ENCODE data around the gene PTGES2. TPM values are rescaled to one million over a fixed set of nuclear protein-coding genes. Genes with fewer than 3 reads are reported as not detected.
A peak's percentile ranks its signal among the peaks of the same experiment; 100 is the strongest.

The PTGES2 gene
- total and polyA plus RNA-seq, 2 of the 13 experiments (the other 11 are each of a cell fraction or from before 2014, with no cell fraction given): 63.7 to 79.8 TPM

GRCh38 chr9:128098297-128099230 is 29.0 kb downstream of the PTGES2 start (continued):
- TF ChIP-seq ZNF772 (CRISPR knock-in tag; IDR thresholded peaks at IDR 0.05): peak; percentile 25; the same call in 1 of the 2 replicates
- TF ChIP-seq ZNF616 (CRISPR knock-in tag; IDR thresholded peaks at IDR 0.05; ENCODE audit: low read depth): no peak
- TF ChIP-seq MNT (IDR thresholded peaks at IDR 0.05): peak; percentile 82
- TF ChIP-seq GMEB1 (CRISPR knock-in tag; IDR thresholded peaks at IDR 0.05; ENCODE audit: borderline replicate concordance): peak; percentile 8; the same call in 1 of the 2 replicates
- TF ChIP-seq PTBP1 (IDR thresholded peaks at IDR 0.05; ENCODE audit: low read depth, low read length, poor library complexity, severe bottlenecking): no peak
- TF ChIP-seq KLF6 (CRISPR knock-in tag; IDR thresholded peaks at IDR 0.05): peak; percentile 67; the same call in 1 of the 2 replicates
- peak; percentile 99 for TF ChIP-seq DRAP1 (CRISPR knock-in tag; IDR thresholded peaks at IDR 0.05)
- TF ChIP-seq SRSF1 (optimal IDR thresholded peaks at IDR 0.05; ENCODE audit: low read depth, low read length): no peak
- TF ChIP-seq ATF7 (IDR thresholded peaks at IDR 0.05): peak; percentile 97
- peak; percentile 97 for TF ChIP-seq ATF7 (CRISPR knock-in tag; IDR thresholded peaks at IDR 0.05)
- TF ChIP-seq KDM2A (CRISPR knock-in tag; IDR thresholded peaks at IDR 0.05; ENCODE audit: borderline replicate concordance, low read depth): peak; percentile 55; the same call in 1 of the 2 replicates
- no peak for TF ChIP-seq CENPBD1 (CRISPR knock-in tag; IDR thresholded peaks at IDR 0.05; ENCODE audit: borderline replicate concordance, low read depth)
- TF ChIP-seq ZNF383 (CRISPR knock-in tag; IDR thresholded peaks at IDR 0.05; ENCODE audit: borderline replicate concordance): no peak
- peak; percentile 49; the same call in 1 of the 2 replicates for TF ChIP-seq NCOA2 (CRISPR knock-in tag; IDR thresholded peaks at IDR 0.05)
- no peak; the same call in 1 of the 2 replicates for TF ChIP-seq MLX (CRISPR knock-in tag; IDR thresholded peaks at IDR 0.05)
- no peak for TF ChIP-seq ZBTB20 (CRISPR knock-in tag; IDR thresholded peaks at IDR 0.05; ENCODE audit: borderline replicate concordance, low read depth)
- no peak for TF ChIP-seq SRF (IDR thresholded peaks at IDR 0.05; ENCODE audit: low read depth, low read length)
- no peak for TF ChIP-seq CCDC6 (CRISPR knock-in tag; IDR thresholded peaks at IDR 0.05)
- peak; percentile 93 for TF ChIP-seq SIX4 (CRISPR knock-in tag; IDR thresholded peaks at IDR 0.05)
- TF ChIP-seq CREB1 (IDR thresholded peaks at IDR 0.05): peak; percentile 98
- no peak for TF ChIP-seq CREB1 (CRISPR knock-in tag; IDR thresholded peaks at IDR 0.05)
- TF ChIP-seq ZNF333 (CRISPR knock-in tag; IDR thresholded peaks at IDR 0.05; ENCODE audit: borderline replicate concordance): 0 out of 2 replicates have a peak, but pooled peaks have one; percentile 66
- 0 out of 2 replicates have a peak, but pooled peaks have one; percentile 11 for TF ChIP-seq ZNF335 (CRISPR knock-in tag; IDR thresholded peaks at IDR 0.05)
- no peak for TF ChIP-seq SP4 (CRISPR knock-in tag; IDR thresholded peaks at IDR 0.05)
- no peak for TF ChIP-seq NFKBIZ (CRISPR knock-in tag; IDR thresholded peaks at IDR 0.05)
- no peak for TF ChIP-seq NCOA1 (CRISPR knock-in tag; IDR thresholded peaks at IDR 0.05)
- no peak for TF ChIP-seq ZNF773 (CRISPR knock-in tag; IDR thresholded peaks at IDR 0.05; ENCODE audit: borderline replicate concordance)
